HG03521 (cell line): Measurements from ENCODE around the gene KIAA1549.
"Not testable (repeated sequence)": the region's sequence is repeated elsewhere in the genome, so short reads cannot be mapped to it uniquely, and the experiment has no call there.

Experiments
- ATAC-seq: cut with Tn5 transposase; IDR thresholded peaks from one replicate; pipeline ENCODE4 v1.9.1; 2021; ENCODE audit warnings: mild to moderate bottlenecking, moderate library complexity; ENCODE audit not compliant: unreplicated experiment

Gene KIAA1549

GRCh38 chr7:138945154-138945553, 36.0 kb downstream of the KIAA1549 start:
- no peak for ATAC-seq

- no peak for ATAC-seq
Measured at GRCh38 chr7:138944592-138944991, 36.6 kb downstream of the KIAA1549 start.

- ATAC-seq, result no peak
Measured at GRCh38 chr7:138943061-138943460, 38.1 kb downstream of the KIAA1549 start.

GRCh38 chr7:138941545-138941944, 39.6 kb downstream of the KIAA1549 start:
- no peak for ATAC-seq

- not testable (repeated sequence) for ATAC-seq
Measured at GRCh38 chr7:138940602-138941001, 40.6 kb downstream of the KIAA1549 start.

GRCh38 chr7:138937484-138937883, 43.7 kb downstream of the KIAA1549 start:
- ATAC-seq, result no peak

- no peak for ATAC-seq
Measured at GRCh38 chr7:138935465-138936011, 45.7 kb downstream of the KIAA1549 start.

GRCh38 chr7:138934861-138935260, 46.3 kb downstream of the KIAA1549 start:
- ATAC-seq, result no peak

- ATAC-seq, result no peak
Measured at GRCh38 chr7:138934367-138934766, 46.8 kb downstream of the KIAA1549 start.

- no peak for ATAC-seq
Measured at GRCh38 chr7:138932870-138933269, 48.3 kb downstream of the KIAA1549 start.

GRCh38 chr7:138932427-138932826, 48.8 kb downstream of the KIAA1549 start:
- no peak for ATAC-seq

- no peak for ATAC-seq
Measured at GRCh38 chr7:138929969-138930368, 51.2 kb downstream of the KIAA1549 start.

- ATAC-seq, result no peak
Measured at GRCh38 chr7:138926241-138926612, 55.0 kb downstream of the KIAA1549 start.

- no peak for ATAC-seq
Measured at GRCh38 chr7:138924501-138925225, 56.5 kb downstream of the KIAA1549 start.

- no peak for ATAC-seq
Measured at GRCh38 chr7:138921277-138921676, 59.9 kb downstream of the KIAA1549 start.

GRCh38 chr7:138919911-138920310, 61.3 kb downstream of the KIAA1549 start:
- no peak for ATAC-seq

GRCh38 chr7:138919216-138919615, 62.0 kb downstream of the KIAA1549 start:
- ATAC-seq, result no peak

- no peak for ATAC-seq
Measured at GRCh38 chr7:138918756-138919155, 62.4 kb downstream of the KIAA1549 start.

GRCh38 chr7:138918176-138918575, 63.0 kb downstream of the KIAA1549 start:
- ATAC-seq, result no peak

GRCh38 chr7:138917771-138918170, 63.4 kb downstream of the KIAA1549 start:
- no peak for ATAC-seq

GRCh38 chr7:138916731-138917130, 64.5 kb downstream of the KIAA1549 start:
- ATAC-seq, result no peak

GRCh38 chr7:138916275-138916674, 64.9 kb downstream of the KIAA1549 start:
- ATAC-seq, result no peak

GRCh38 chr7:138913783-138914182, 67.4 kb downstream of the KIAA1549 start:
- no peak for ATAC-seq
